ENCODE data around the gene TLL2. TPM values are rescaled to one million over a fixed set of nuclear protein-coding genes. Genes with fewer than 3 reads are reported as not detected.

Gene TLL2
- total and polyA plus RNA-seq, 12 donors: 0.10 to 0.40 (median 0.13) TPM; not detected in 6

- DNase-seq: no peak
- Histone ChIP-seq H3K4me1 (replicated peaks in 1 of 2) (no peaks in the 10 kb centered on the region), H3K27ac (no peak overlapping the region), H3K36me3 (replicated peaks in 1 of 2) (no peaks in the 10 kb centered on the region), H3K9me3 (replicated peaks in 1 of 3) (no peaks in the 10 kb centered on the region), H3K4me3 (no peak overlapping the region), H3K27me3 (peaks cover 23% of the 10 kb centered on the region)
- intact Hi-C loops (cut with DNase I): no loop called here
- TF ChIP-seq CTCF (IDR thresholded peaks at IDR 0.05) (no peak), POLR2A (IDR thresholded peaks at IDR 0.05) (no peak)
- 78 to 86% (median 81%) methylated on average over 11 of the region's 11 CpGs for WGBS, 4 donors
Observed at GRCh38 chr10:96410296-96410695, 103.4 kb downstream of the TLL2 start.

DNA sequence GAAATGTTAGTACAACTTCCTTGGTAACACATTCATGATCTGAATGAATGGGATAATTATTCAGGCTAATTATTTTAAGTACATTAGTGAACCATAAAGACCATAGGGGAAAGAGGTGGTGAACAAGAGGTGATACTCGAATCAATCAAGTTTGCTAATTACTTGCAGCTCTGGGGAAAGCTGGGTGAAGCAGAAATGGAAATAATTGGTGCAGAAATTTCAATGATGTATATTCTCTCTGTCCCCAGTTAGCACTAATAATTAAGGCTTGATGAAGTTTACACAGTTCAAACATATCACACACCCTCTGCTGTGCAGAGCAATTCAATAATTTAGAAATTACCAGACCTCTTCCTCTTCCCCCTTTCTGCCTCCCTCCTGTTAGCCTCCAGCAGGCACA lies 105.5 kb downstream of the TLL2 start:
- Histone ChIP-seq H3K36me3 (replicated peaks in 1 of 2) (no peaks in the 10 kb centered on the region), H3K9me3 (replicated peaks in 1 of 3) (no peaks in the 10 kb centered on the region), H3K27me3 (peaks cover 23% of the 10 kb centered on the region), H3K4me1 (replicated peaks in 1 of 2) (no peaks in the 10 kb centered on the region), H3K27ac (no peak overlapping the region), H3K4me3 (no peak overlapping the region)
- DNase-seq: no peak
- 60 to 74% (median 72%) methylated on average over 1 of the region's 1 CpG for WGBS, 4 donors
- TF ChIP-seq POLR2A (IDR thresholded peaks at IDR 0.05) (no peak), CTCF (IDR thresholded peaks at IDR 0.05) (no peak)
- intact Hi-C loops (cut with DNase I): no loop called here

- H3K4me3 ChIP-seq: no peak overlapping the region
- intact Hi-C loops (cut with DNase I): no loop called here
- H3K4me1 ChIP-seq (replicated peaks in 1 of 2): no peaks in the 10 kb centered on the region
- 77 to 83% (median 82%) methylated on average over 15 of the region's 15 CpGs for WGBS, 4 donors
- H3K27ac ChIP-seq: no peak overlapping the region
- no peak for DNase-seq
- H3K27me3 ChIP-seq: peaks cover 23% of the 10 kb centered on the region
- TF ChIP-seq POLR2A (IDR thresholded peaks at IDR 0.05) (no peak), CTCF (IDR thresholded peaks at IDR 0.05) (no peak)
- H3K36me3 ChIP-seq (replicated peaks in 1 of 2): no peaks in the 10 kb centered on the region
- H3K9me3 ChIP-seq (replicated peaks in 1 of 3): no peaks in the 10 kb centered on the region
Observed at GRCh38 chr10:96407560-96408069, 106.1 kb downstream of the TLL2 start.

- Histone ChIP-seq H3K27ac (no peak overlapping the region), H3K36me3 (replicated peaks in 1 of 2) (no peaks in the 10 kb centered on the region), H3K4me3 (no peak overlapping the region), H3K9me3 (replicated peaks in 1 of 3) (no peaks in the 10 kb centered on the region), H3K4me1 (replicated peaks in 1 of 2) (no peaks in the 10 kb centered on the region), H3K27me3 (peaks cover 23% of the 10 kb centered on the region)
- TF ChIP-seq CTCF (IDR thresholded peaks at IDR 0.05): no peak
- no peak for TF ChIP-seq POLR2A (IDR thresholded peaks at IDR 0.05)
- WGBS, 4 donors: 77 to 93% (median 80%) methylated on average over 4 to 5 of the region's 5 CpGs
- intact Hi-C loops (cut with DNase I): no loop called here
- peak in 1 of 7 donors; percentile 6 for DNase-seq
Observed at GRCh38 chr10:96406091-96406490, 107.6 kb downstream of the TLL2 start.

All from adrenal gland (tissue), 12 donors.